ENCODE data around the gene ITPKA.

The ITPKA gene

DNA sequence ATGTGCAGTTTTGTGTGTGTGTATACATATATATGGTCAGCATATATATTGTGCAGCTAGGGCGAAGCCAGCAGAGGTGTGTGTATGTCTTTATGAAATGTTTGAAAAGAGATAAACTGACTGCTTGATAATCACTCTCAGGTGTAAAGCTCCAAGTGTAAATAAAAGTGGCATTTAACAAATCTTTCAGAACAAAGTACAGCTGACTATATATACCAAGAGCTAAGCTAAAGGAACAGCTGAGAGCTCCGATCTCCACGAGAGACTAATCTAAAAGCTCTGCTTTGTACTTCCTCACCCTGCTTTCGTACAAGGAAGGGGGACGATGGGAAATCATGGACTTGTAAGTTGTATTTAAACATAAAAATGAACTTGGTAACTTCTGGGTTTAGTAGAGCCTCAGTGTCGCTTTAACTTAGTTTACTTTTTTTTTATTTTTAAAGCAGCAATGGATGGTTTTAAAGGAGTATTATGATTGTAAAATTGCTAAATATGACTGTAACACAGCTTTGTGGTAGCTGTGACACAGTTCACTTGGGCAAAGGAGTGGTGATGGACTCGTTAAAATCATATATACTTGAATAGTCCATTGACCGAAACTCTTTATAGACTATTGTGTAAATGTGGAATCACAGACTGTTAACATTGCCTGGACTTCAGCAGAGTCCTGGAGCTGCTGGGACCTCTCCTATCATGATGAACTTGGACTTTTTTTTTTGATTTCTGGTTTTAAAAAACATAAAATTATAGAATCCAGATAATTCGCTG, 11.4 kb upstream of the ITPKA start:
- no peak for DNase-seq
- Histone ChIP-seq H3K9me3 (ENCODE audit: insufficient read depth, low read depth, low read length) (no peaks in the 10 kb centered on the region), H3K4me3 (ENCODE audit: low read depth, low read length) (no peak overlapping the region), H3K27ac (ENCODE audit: low read depth, low read length) (no peak overlapping the region), H3K4me1 (ENCODE audit: control insufficient read depth in 1 of 2, insufficient read depth in 2 of 2, low read length in 2 of 2) (no peaks in the 10 kb centered on the region), H3K79me2 (ENCODE audit: control insufficient read depth, insufficient read depth, low read length, poor library complexity) (no peaks in the 10 kb centered on the region), H3K18ac (ENCODE audit: low read length) (no peak overlapping the region), H2BK5ac (ENCODE audit: low read depth, low read length, poor library complexity) (no peak overlapping the region), H2BK12ac (ENCODE audit: low read length) (no peak overlapping the region), H4K12ac (ENCODE audit: low read depth, low read length) (no peak overlapping the region), H3K27me3 (ENCODE audit: insufficient read depth, low read length) (no peaks in the 10 kb centered on the region), H3K79me1 (ENCODE audit: low read length) (no peaks in the 10 kb centered on the region), H4K91ac (ENCODE audit: low read depth, low read length) (no peak overlapping the region), H2AFZ (ENCODE audit: insufficient read depth, low read length, poor library complexity) (no peak overlapping the region), H2BK120ac (ENCODE audit: insufficient read depth, low read length, poor library complexity) (no peak overlapping the region), H3K4me2 (ENCODE audit: low read length) (no peak overlapping the region), H3K9ac (ENCODE audit: low read length) (no peak overlapping the region), H3K14ac (ENCODE audit: low read length) (no peak overlapping the region), H3K4ac (ENCODE audit: low read depth, low read length) (no peak overlapping the region), H2AK5ac (ENCODE audit: low read length) (no peak overlapping the region), H4K8ac (ENCODE audit: low read depth, low read length) (no peak overlapping the region), H3K36me3 (ENCODE audit: control insufficient read depth in 1 of 2, insufficient read depth in 2 of 2, low read length in 2 of 2) (peaks cover 32 to 39% of the 10 kb centered on the region in 2 experiments), H3K23ac (ENCODE audit: low read length) (no peak overlapping the region)
- no CpG with 5 or more reads among the region's 9 CpGs for WGBS (ENCODE audit: extremely low coverage, insufficient coverage, insufficient read length)

DNA sequence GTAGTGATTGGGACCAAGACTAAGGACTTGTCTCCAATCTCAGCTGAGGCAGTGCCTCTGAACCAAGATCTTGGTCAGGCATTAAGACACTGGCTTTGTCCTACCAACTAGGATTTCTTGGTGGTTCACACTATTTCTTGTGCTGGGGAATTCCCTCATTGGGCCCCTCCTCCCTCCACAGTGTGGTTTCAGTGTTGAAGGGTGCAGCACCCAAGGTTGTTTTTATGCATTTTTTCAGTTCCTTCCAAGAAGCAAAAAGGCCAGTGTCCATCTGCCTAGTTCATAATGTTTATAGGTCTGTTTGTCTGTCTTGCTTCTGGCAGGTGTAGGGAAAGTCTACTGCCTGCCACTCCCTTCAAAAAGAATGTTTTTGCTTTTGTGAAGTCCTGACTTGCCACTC, 10.6 kb upstream of the ITPKA start:
- H3K18ac ChIP-seq (ENCODE audit: low read length): no peak overlapping the region
- no peak overlapping the region for H3K14ac ChIP-seq (ENCODE audit: low read length)
- no peaks in the 10 kb centered on the region for H3K79me2 ChIP-seq (ENCODE audit: control insufficient read depth, insufficient read depth, low read length, poor library complexity)
- peaks cover 29 to 35% of the 10 kb centered on the region in 2 experiments for H3K36me3 ChIP-seq (ENCODE audit: control insufficient read depth in 1 of 2, insufficient read depth in 2 of 2, low read length in 2 of 2)
- DNase-seq: no peak
- no peaks in the 10 kb centered on the region for H3K4me1 ChIP-seq (ENCODE audit: control insufficient read depth in 1 of 2, insufficient read depth in 2 of 2, low read length in 2 of 2)
- H4K12ac ChIP-seq (ENCODE audit: low read depth, low read length): no peak overlapping the region
- H3K27me3 ChIP-seq (ENCODE audit: insufficient read depth, low read length): no peaks in the 10 kb centered on the region
- no peak overlapping the region for H2BK12ac ChIP-seq (ENCODE audit: low read length)
- no peak overlapping the region for H4K8ac ChIP-seq (ENCODE audit: low read depth, low read length)
- H3K4me2 ChIP-seq (ENCODE audit: low read length): no peak overlapping the region
- H3K79me1 ChIP-seq (ENCODE audit: low read length): no peaks in the 10 kb centered on the region
- no peak overlapping the region for H3K27ac ChIP-seq (ENCODE audit: low read depth, low read length)
- no peak overlapping the region for H4K91ac ChIP-seq (ENCODE audit: low read depth, low read length)
- no peak overlapping the region for H3K4me3 ChIP-seq (ENCODE audit: low read depth, low read length)
- no peak overlapping the region for H3K9ac ChIP-seq (ENCODE audit: low read length)
- no peak overlapping the region for H2BK5ac ChIP-seq (ENCODE audit: low read depth, low read length, poor library complexity)
- no peak overlapping the region for H3K23ac ChIP-seq (ENCODE audit: low read length)
- H3K9me3 ChIP-seq (ENCODE audit: insufficient read depth, low read depth, low read length): peaks cover 5% of the 10 kb centered on the region
- H2AFZ ChIP-seq (ENCODE audit: insufficient read depth, low read length, poor library complexity): no peak overlapping the region
- no peak overlapping the region for H2BK120ac ChIP-seq (ENCODE audit: insufficient read depth, low read length, poor library complexity)
- H2AK5ac ChIP-seq (ENCODE audit: low read length): no peak overlapping the region
- no peak overlapping the region for H3K4ac ChIP-seq (ENCODE audit: low read depth, low read length)

- no peak overlapping the region for H3K18ac ChIP-seq (ENCODE audit: low read length)
- H2BK12ac ChIP-seq (ENCODE audit: low read length): no peak overlapping the region
- H2BK120ac ChIP-seq (ENCODE audit: insufficient read depth, low read length, poor library complexity): no peak overlapping the region
- H3K4me1 ChIP-seq (ENCODE audit: control insufficient read depth in 1 of 2, insufficient read depth in 2 of 2, low read length in 2 of 2): no peaks in the 10 kb centered on the region
- DNase-seq: no peak
- no peaks in the 10 kb centered on the region for H3K27me3 ChIP-seq (ENCODE audit: insufficient read depth, low read length)
- no peak overlapping the region for H3K27ac ChIP-seq (ENCODE audit: low read depth, low read length)
- no peak overlapping the region for H3K4me3 ChIP-seq (ENCODE audit: low read depth, low read length)
- WGBS (ENCODE audit: extremely low coverage, insufficient coverage, insufficient read length): no CpG with 5 or more reads among the region's 2 CpGs
- H3K14ac ChIP-seq (ENCODE audit: low read length): no peak overlapping the region
- no peak overlapping the region for H3K23ac ChIP-seq (ENCODE audit: low read length)
- no peak overlapping the region for H3K4me2 ChIP-seq (ENCODE audit: low read length)
- H2BK5ac ChIP-seq (ENCODE audit: low read depth, low read length, poor library complexity): no peak overlapping the region
- no peaks in the 10 kb centered on the region for H3K79me2 ChIP-seq (ENCODE audit: control insufficient read depth, insufficient read depth, low read length, poor library complexity)
- no peak overlapping the region for H4K12ac ChIP-seq (ENCODE audit: low read depth, low read length)
- H2AK5ac ChIP-seq (ENCODE audit: low read length): no peak overlapping the region
- peaks cover 29 to 33% of the 10 kb centered on the region in 2 experiments for H3K36me3 ChIP-seq (ENCODE audit: control insufficient read depth in 1 of 2, insufficient read depth in 2 of 2, low read length in 2 of 2)
- peaks cover 5% of the 10 kb centered on the region for H3K9me3 ChIP-seq (ENCODE audit: insufficient read depth, low read depth, low read length)
- no peaks in the 10 kb centered on the region for H3K79me1 ChIP-seq (ENCODE audit: low read length)
- H2AFZ ChIP-seq (ENCODE audit: insufficient read depth, low read length, poor library complexity): no peak overlapping the region
- H4K91ac ChIP-seq (ENCODE audit: low read depth, low read length): no peak overlapping the region
- no peak overlapping the region for H3K9ac ChIP-seq (ENCODE audit: low read length)
- no peak overlapping the region for H3K4ac ChIP-seq (ENCODE audit: low read depth, low read length)
- H4K8ac ChIP-seq (ENCODE audit: low read depth, low read length): no peak overlapping the region
These were observed 10.2 kb upstream of the ITPKA start for GRCh38 chr15:41483519-41483918.

GRCh38 chr15:41484937-41485625, 8.6 kb upstream of the ITPKA start:
- Histone ChIP-seq H3K4me3 (ENCODE audit: low read depth, low read length) (no peak overlapping the region), H2BK12ac (ENCODE audit: low read length) (no peak overlapping the region), H3K79me1 (ENCODE audit: low read length) (no peaks in the 10 kb centered on the region), H2BK120ac (ENCODE audit: insufficient read depth, low read length, poor library complexity) (no peak overlapping the region), H3K79me2 (ENCODE audit: control insufficient read depth, insufficient read depth, low read length, poor library complexity) (no peaks in the 10 kb centered on the region), H3K27me3 (ENCODE audit: insufficient read depth, low read length) (no peaks in the 10 kb centered on the region), H3K36me3 (ENCODE audit: control insufficient read depth in 1 of 2, insufficient read depth in 2 of 2, low read length in 2 of 2) (peaks cover 19 to 20% of the 10 kb centered on the region in 2 experiments), H3K4me2 (ENCODE audit: low read length) (no peak overlapping the region), H3K27ac (ENCODE audit: low read depth, low read length) (no peak overlapping the region), H3K9ac (ENCODE audit: low read length) (no peak overlapping the region), H3K23ac (ENCODE audit: low read length) (no peak overlapping the region), H3K18ac (ENCODE audit: low read length) (no peak overlapping the region), H3K4ac (ENCODE audit: low read depth, low read length) (no peak overlapping the region), H2BK5ac (ENCODE audit: low read depth, low read length, poor library complexity) (no peak overlapping the region), H4K8ac (ENCODE audit: low read depth, low read length) (no peak overlapping the region), H3K14ac (ENCODE audit: low read length) (no peak overlapping the region), H4K12ac (ENCODE audit: low read depth, low read length) (no peak overlapping the region), H2AFZ (ENCODE audit: insufficient read depth, low read length, poor library complexity) (no peak overlapping the region), H4K91ac (ENCODE audit: low read depth, low read length) (no peak overlapping the region), H2AK5ac (ENCODE audit: low read length) (no peak overlapping the region), H3K4me1 (ENCODE audit: control insufficient read depth in 1 of 2, insufficient read depth in 2 of 2, low read length in 2 of 2) (no peaks in the 10 kb centered on the region), H3K9me3 (ENCODE audit: insufficient read depth, low read depth, low read length) (peaks cover 5% of the 10 kb centered on the region)
- WGBS (ENCODE audit: extremely low coverage, insufficient coverage, insufficient read length): no CpG with 5 or more reads among the region's 11 CpGs
- no peak for DNase-seq

Measured in trophoblast cell (in vitro differentiated cells and primary cell).